Measurements from ENCODE around the gene SIRT6.
"Not testable (repeated sequence)": the region's sequence is repeated elsewhere in the genome, so short reads cannot be mapped to it uniquely, and the experiment has no call there.

The SIRT6 gene

GRCh38 chr19:4129050-4129449 is 53.3 kb downstream of the SIRT6 start:
- not testable (repeated sequence) for DNase-seq

GRCh38 chr19:4127322-4127721 is 55.0 kb downstream of the SIRT6 start:
- DNase-seq: not testable (repeated sequence)

GRCh38 chr19:4124638-4125037 is 57.7 kb downstream of the SIRT6 start:
- peak; percentile 31 for DNase-seq
